Smooth muscle cell (in vitro differentiated cells): ENCODE measurements around the gene NLK. TPM values are rescaled to one million over a fixed set of nuclear protein-coding genes. Genes with fewer than 3 reads are reported as not detected.

ENCODE experiments used
- DNase-seq: peaks from one replicate; lab custom pipeline; 2025; ENCODE audit not compliant: unreplicated experiment; lab: John Stamatoyannopoulos, UW
- H2AFZ ChIP-seq: fragments of 200-600 bp; sonication (generic); 2 replicates; pipeline ENCODE4 v1.6.0; 2016; ENCODE audit warnings: antibody characterized with exemption, low read depth, mild to moderate bottlenecking
- H3F3A ChIP-seq: fragments of 200-600 bp; sonication (generic); 2 replicates; pipeline ENCODE4 v1.6.0; 2017; ENCODE audit warnings: antibody characterized with exemption, low read depth
- H3K27ac ChIP-seq: fragments of 200-600 bp; sonication (generic); 2 replicates; pipeline ENCODE4 v1.5.1; 2016; ENCODE audit warnings: low read depth, mild to moderate bottlenecking
- H3K27me3 ChIP-seq: fragments of 200-600 bp; sonication (generic); 2 replicates; pipeline ENCODE4 v1.6.1; 2016; ENCODE audit warnings: low read depth, mild to moderate bottlenecking
- H3K36me3 ChIP-seq: fragments of 200-600 bp; sonication (generic); 2 replicates; pipeline ENCODE4 v1.5.1; 2016; ENCODE audit warnings: low read depth
- H3K4me1 ChIP-seq: fragments of 200-600 bp; sonication (generic); 2 replicates; pipeline ENCODE4 v1.5.1; 2016; ENCODE audit warnings: low read depth
- H3K4me2 ChIP-seq: fragments of 200-600 bp; sonication (generic); 2 replicates; pipeline ENCODE4 v1.6.0; 2016; ENCODE audit warnings: mild to moderate bottlenecking
- H3K4me3 ChIP-seq: fragments of 200-600 bp; sonication (generic); 2 replicates; pipeline ENCODE4 v1.5.1; 2016; ENCODE audit warnings: mild to moderate bottlenecking
- H3K79me2 ChIP-seq: fragments of 200-600 bp; sonication (generic); 2 replicates; pipeline ENCODE4 v1.6.0; 2016; ENCODE audit warnings: low read depth, mild to moderate bottlenecking
- H3K9ac ChIP-seq: fragments of 200-600 bp; sonication (generic); 2 replicates; pipeline ENCODE4 v1.6.0; 2016; ENCODE audit warnings: low read depth
- H3K9me3 ChIP-seq: fragments of 200-600 bp; sonication (generic); replicated peaks from 2 replicates; pipeline ENCODE4 v1.5.1; 2016; ENCODE audit warnings: low read depth
- H4K20me1 ChIP-seq: fragments of 200-600 bp; sonication (generic); 2 replicates; pipeline ENCODE4 v1.6.0; 2016; ENCODE audit warnings: low read depth
- WGBS: methylation state at CpG from one replicate; pipeline ENCODE4 v1.1.7; 2016; ENCODE audit warnings: low lambda C conversion rate; 5-methylcytosine and 5-hydroxymethylcytosine counted together
- polyA plus RNA-seq: library from polyadenylated mRNA; unstranded; fragments of >200 nt; fragmentation: Nextera tagmentation; extraction: Ambion mirVana; gene quantifications from 2 replicates; pipeline ENCODE4 v1.2.1, GENCODE V29; 2016
- small RNA-seq: library from RNA; depleted of rRNA; stranded (forward); fragments of <200 nt; gene quantifications from one replicate; pipeline ENCODE3, GENCODE V24; 2014
- total RNA-seq: library from RNA; depleted of rRNA; stranded (reverse); fragments of >200 nt; gene quantifications from 2 replicates; pipeline ENCODE4 v1.2.3, GENCODE V29; 2014
- TF ChIP-seq, protein P1 (sequence below): fragments of 200-600 bp; sonication (generic); IDR thresholded peaks from 2 replicates; pipeline ENCODE4 v1.5.1; 2017; ENCODE audit warnings: borderline replicate concordance, mild to moderate bottlenecking, antibody characterized with exemption; ENCODE audit not compliant: insufficient read depth, poor library complexity, severe bottlenecking

Gene NLK
- total and polyA plus RNA-seq, 2 experiments from 2014 or later, result 1.8 to 18.0 TPM

GRCh38 chr17:28244446-28244845, 202.0 kb downstream of the NLK start:
- Histone ChIP-seq H3K4me2 (no peak overlapping the region), H3F3A (no peaks in the 10 kb centered on the region), H3K9ac (no peak overlapping the region), H3K4me3 (no peak overlapping the region), H3K9me3 (no peaks in the 10 kb centered on the region), H3K27me3 (no peaks in the 10 kb centered on the region), H3K79me2 (no peaks in the 10 kb centered on the region), H3K27ac (no peak overlapping the region), H2AFZ (no peak overlapping the region), H3K4me1 (no peaks in the 10 kb centered on the region), H4K20me1 (no peaks in the 10 kb centered on the region), H3K36me3 (no peaks in the 10 kb centered on the region)
- WGBS, result 93% methylated on average over 4 of the region's 4 CpGs
- TF ChIP-seq, protein P1, sequence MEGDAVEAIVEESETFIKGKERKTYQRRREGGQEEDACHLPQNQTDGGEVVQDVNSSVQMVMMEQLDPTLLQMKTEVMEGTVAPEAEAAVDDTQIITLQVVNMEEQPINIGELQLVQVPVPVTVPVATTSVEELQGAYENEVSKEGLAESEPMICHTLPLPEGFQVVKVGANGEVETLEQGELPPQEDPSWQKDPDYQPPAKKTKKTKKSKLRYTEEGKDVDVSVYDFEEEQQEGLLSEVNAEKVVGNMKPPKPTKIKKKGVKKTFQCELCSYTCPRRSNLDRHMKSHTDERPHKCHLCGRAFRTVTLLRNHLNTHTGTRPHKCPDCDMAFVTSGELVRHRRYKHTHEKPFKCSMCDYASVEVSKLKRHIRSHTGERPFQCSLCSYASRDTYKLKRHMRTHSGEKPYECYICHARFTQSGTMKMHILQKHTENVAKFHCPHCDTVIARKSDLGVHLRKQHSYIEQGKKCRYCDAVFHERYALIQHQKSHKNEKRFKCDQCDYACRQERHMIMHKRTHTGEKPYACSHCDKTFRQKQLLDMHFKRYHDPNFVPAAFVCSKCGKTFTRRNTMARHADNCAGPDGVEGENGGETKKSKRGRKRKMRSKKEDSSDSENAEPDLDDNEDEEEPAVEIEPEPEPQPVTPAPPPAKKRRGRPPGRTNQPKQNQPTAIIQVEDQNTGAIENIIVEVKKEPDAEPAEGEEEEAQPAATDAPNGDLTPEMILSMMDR, result no peak
- no peak for DNase-seq

Small RNAs within 50 kb of the gene (small RNA-seq; reads per million reads assigned to genes)
- gene RF00006 (not detected), gene RF00156 (not detected), gene RF00601 (not detected), gene RPS29P22 (not detected)

Other genes starting within 250 kb of the NLK start
- gene NOS2, start 242.1 kb upstream of the NLK start, total RNA-seq, result not detected in 2 replicates
- gene NOS2, start 242.1 kb upstream of the NLK start, polyA plus RNA-seq, result 0.05 and 0.16 TPM in 2 replicates
- gene LYRM9, start 149.3 kb upstream of the NLK start, total RNA-seq, result 10.6 and 15.0 TPM in 2 replicates
- gene LYRM9, start 149.3 kb upstream of the NLK start, polyA plus RNA-seq, result 11.4 and 12.9 TPM in 2 replicates